Endometrial microvascular endothelial cells (primary cell): Measurements from ENCODE around the gene LAMA2. TPM values are rescaled to one million over a fixed set of nuclear protein-coding genes. Genes with fewer than 3 reads are reported as not detected.

Source experiments
- in situ Hi-C: cut with HindIII; loops from 2 replicates; pipeline ENCODE4 v1.10.0; 2017; ENCODE audit warnings: low sequenced_read_pairs, low pct_unique_long_range_greater_than_20kb; ENCODE audit errors: inconsistent ontology term
- total RNA-seq: library from RNA; depleted of rRNA; stranded (reverse); fragments of >200 nt; gene quantifications from one replicate; pipeline ENCODE4 v1.2.3, GENCODE V29; 2015; ENCODE audit errors: inconsistent ontology term

Gene LAMA2
- total RNA-seq, 1 donor from 2014 or later = 0.19 TPM

- in situ Hi-C loops = no loop called here
These were observed 424.9 kb downstream of the LAMA2 start for GRCh38 chr6:129307845-129308244.

GRCh38 chr6:129309154-129309553, 426.2 kb downstream of the LAMA2 start:
- in situ Hi-C loops = no loop called here

GRCh38 chr6:129312880-129313279, 429.9 kb downstream of the LAMA2 start:
- in situ Hi-C loops = no loop called here

- in situ Hi-C loops = no loop called here
These were observed 431.6 kb downstream of the LAMA2 start for GRCh38 chr6:129314575-129314974.

GRCh38 chr6:129317931-129318820, 435.2 kb downstream of the LAMA2 start:
- in situ Hi-C loops = no loop called here

- in situ Hi-C loops = no loop called here
These were observed 438.0 kb downstream of the LAMA2 start for GRCh38 chr6:129320892-129321291.

- in situ Hi-C loops = no loop called here
These were observed 438.4 kb downstream of the LAMA2 start for GRCh38 chr6:129321303-129321702.

GRCh38 chr6:129324345-129324744, 441.4 kb downstream of the LAMA2 start:
- in situ Hi-C loops = no loop called here

- in situ Hi-C loops = no loop called here
These were observed 446.7 kb downstream of the LAMA2 start for GRCh38 chr6:129329678-129330077.

GRCh38 chr6:129331450-129332138, 448.7 kb downstream of the LAMA2 start:
- in situ Hi-C loops = no loop called here

- in situ Hi-C loops = no loop called here
These were observed 452.9 kb downstream of the LAMA2 start for GRCh38 chr6:129335792-129336191.

GRCh38 chr6:129338683-129339082, 455.7 kb downstream of the LAMA2 start:
- in situ Hi-C loops = no loop called here

GRCh38 chr6:129340983-129341382, 458.0 kb downstream of the LAMA2 start:
- in situ Hi-C loops = no loop called here

- in situ Hi-C loops = no loop called here
These were observed 459.3 kb downstream of the LAMA2 start for GRCh38 chr6:129342243-129342642.

GRCh38 chr6:129342796-129343195, 459.9 kb downstream of the LAMA2 start:
- in situ Hi-C loops = no loop called here

- in situ Hi-C loops = no loop called here
These were observed 461.4 kb downstream of the LAMA2 start for GRCh38 chr6:129344379-129344778.

- in situ Hi-C loops = no loop called here
These were observed 463.0 kb downstream of the LAMA2 start for GRCh38 chr6:129345890-129346289.

GRCh38 chr6:129346964-129347363, 464.0 kb downstream of the LAMA2 start:
- in situ Hi-C loops = no loop called here

GRCh38 chr6:129350278-129350677, 467.3 kb downstream of the LAMA2 start:
- in situ Hi-C loops = no loop called here

- in situ Hi-C loops = no loop called here
These were observed 468.9 kb downstream of the LAMA2 start for GRCh38 chr6:129351807-129352206.
